GM13977 (cell line): ENCODE data around the gene PIAS4.
A peak's percentile ranks its signal among the peaks of the same experiment; 100 is the strongest.

Experiments used
- DNase-seq: peaks from one replicate; pipeline ENCODE4 v3.0.0; 2012; ENCODE audit warnings: low spot score
- CTCF ChIP-seq: IDR thresholded peaks from 2 replicates; pipeline ENCODE4 v1.5.1; 2012; ENCODE audit warnings: mild to moderate bottlenecking, control low read depth; ENCODE audit not compliant: insufficient read depth; ENCODE audit errors: extremely low read depth, missing control alignments
- in situ Hi-C: fragments of 300-500 bp; cut with MboI; formaldehyde crosslinking; loops from one replicate; pipeline ENCODE4 v1.12.0; 2022; ENCODE audit warnings: low sequenced_read_pairs, low pct_unique_long_range_greater_than_20kb, mixed read lengths, inconsistent platforms; ENCODE audit not compliant: unreplicated experiment

Gene PIAS4

GRCh38 chr19:4081441-4082129 is 74.0 kb downstream of the PIAS4 start:
- no peak for TF ChIP-seq CTCF
- in situ Hi-C loops = no loop called here

GRCh38 chr19:4082172-4082571 is 74.6 kb downstream of the PIAS4 start:
- no peak for DNase-seq
- no peak for TF ChIP-seq CTCF
- in situ Hi-C loops = no loop called here

More at GRCh38 chr19:4081441-4082129, 74.0 kb downstream of the PIAS4 start:
- DNase-seq = no peak

- in situ Hi-C loops = no loop called here
- peak; percentile 72 for DNase-seq
- TF ChIP-seq CTCF = no peak
These were observed 76.4 kb downstream of the PIAS4 start for GRCh38 chr19:4083677-4084546.

- DNase-seq = no peak
- in situ Hi-C loops = no loop called here
- TF ChIP-seq CTCF = no peak
These were observed 77.0 kb downstream of the PIAS4 start for GRCh38 chr19:4084547-4084877.

GRCh38 chr19:4086411-4086867 is 78.9 kb downstream of the PIAS4 start:
- no peak for DNase-seq
- TF ChIP-seq CTCF = no peak
- in situ Hi-C loops = no loop called here

GRCh38 chr19:4087787-4088679 is 80.5 kb downstream of the PIAS4 start:
- in situ Hi-C loops = no loop called here
- no peak for TF ChIP-seq CTCF
- no peak for DNase-seq
